HEK293T (cell line): Measurements from ENCODE around the gene DGKE.

Experiments
- ARNT ChIP-seq: fragments of 450-650 bp; IDR thresholded peaks from 2 replicates; pipeline ENCODE4 v1.6.1; 2017; ENCODE audit warnings: mild to moderate bottlenecking
- BHLHE40 ChIP-seq: fragments of 450-650 bp; IDR thresholded peaks from 2 replicates; pipeline ENCODE4 v1.6.1; 2016; ENCODE audit warnings: mild to moderate bottlenecking, moderate library complexity, borderline replicate concordance
- ELF4 ChIP-seq: fragments of 450-650 bp; IDR thresholded peaks from 2 replicates; pipeline ENCODE4 v1.6.1; 2017; ENCODE audit warnings: antibody characterized with exemption
- FOXA1 ChIP-seq: fragments of 450-650 bp; IDR thresholded peaks from 2 replicates; pipeline ENCODE4 v1.6.1; 2016; ENCODE audit warnings: mild to moderate bottlenecking
- FOXK2 ChIP-seq: fragments of 450-650 bp; IDR thresholded peaks from 2 replicates; pipeline ENCODE4 v1.6.1; 2016; ENCODE audit warnings: mild to moderate bottlenecking
- FOXM1 ChIP-seq: fragments of 450-650 bp; IDR thresholded peaks from 2 replicates; pipeline ENCODE4 v1.6.1; 2017; ENCODE audit warnings: mild to moderate bottlenecking, borderline replicate concordance
- HDGF ChIP-seq: fragments of 450-650 bp; IDR thresholded peaks from 2 replicates; pipeline ENCODE4 v1.6.1; 2017; ENCODE audit warnings: antibody characterized with exemption, borderline replicate concordance
- L3MBTL2 ChIP-seq: fragments of 450-650 bp; conservative IDR thresholded peaks from 2 replicates; pipeline ENCODE4 v1.6.1; 2016; ENCODE audit warnings: mild to moderate bottlenecking
- NFRKB ChIP-seq: fragments of 450-650 bp; IDR thresholded peaks from 2 replicates; pipeline ENCODE4 v1.6.1; 2016; ENCODE audit warnings: mild to moderate bottlenecking, moderate library complexity
- PKNOX1 ChIP-seq: fragments of 450-650 bp; IDR thresholded peaks from 2 replicates; pipeline ENCODE4 v1.6.1; 2016
- SP1 ChIP-seq: fragments of 450-650 bp; IDR thresholded peaks from 2 replicates; pipeline ENCODE4 v1.6.1; 2017
- SUZ12 ChIP-seq: fragments of 450-650 bp; IDR thresholded peaks from 2 replicates; pipeline ENCODE4 v1.6.1; 2016; ENCODE audit warnings: mild to moderate bottlenecking
- ZNF384 ChIP-seq: fragments of 450-650 bp; IDR thresholded peaks from 2 replicates; pipeline ENCODE4 v1.6.1; 2016

DNA sequence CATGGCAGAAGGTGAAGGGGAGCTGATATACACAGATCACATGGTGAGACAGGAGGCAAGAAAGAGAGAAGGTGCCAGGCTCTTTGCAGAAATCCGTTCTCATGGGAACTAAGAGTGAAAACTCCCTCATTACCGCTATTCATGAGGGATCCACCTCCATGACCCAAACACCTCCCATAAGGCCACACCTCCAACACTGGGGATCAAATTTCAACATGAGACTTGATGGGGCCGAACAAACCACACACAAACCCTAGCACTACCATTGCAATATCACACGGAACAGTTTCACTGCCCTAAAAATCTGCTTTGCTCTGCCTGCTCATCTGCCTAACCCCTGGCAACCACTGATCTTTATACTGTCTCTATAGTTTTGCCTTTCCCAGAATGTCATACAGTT is 35.0 kb upstream of the DGKE start:
- TF ChIP-seq FOXM1 (no peak), SP1 (no peak), L3MBTL2 (no peak), FOXK2 (no peak), HDGF (no peak), FOXA1 (no peak), SUZ12 (no peak), ZNF384 (no peak), PKNOX1 (no peak), BHLHE40 (no peak), ELF4 (no peak), ARNT (no peak), NFRKB (no peak)
